ENCODE results near the gene CAMTA1.

The CAMTA1 gene

DNA sequence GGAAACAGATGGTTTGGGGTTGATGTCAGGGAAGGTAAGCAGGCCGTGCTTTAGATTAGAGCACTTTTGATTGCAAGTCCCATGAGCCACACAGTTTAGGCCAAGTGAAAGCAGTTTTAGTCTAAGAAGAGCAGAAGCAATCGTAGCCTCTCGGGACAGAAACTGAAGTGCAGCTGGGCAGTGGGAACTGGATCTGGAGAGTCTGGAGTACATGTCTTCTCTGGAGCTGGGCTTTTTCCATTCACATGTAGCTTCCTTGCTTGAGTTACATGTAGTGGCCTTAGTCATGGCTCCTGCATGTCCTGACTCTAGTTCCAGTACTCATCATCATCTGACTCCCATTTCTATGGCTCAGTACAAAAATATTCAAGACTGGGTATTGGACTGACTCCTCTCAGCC is 16.7 kb downstream of the CAMTA1 start:
- ChIA-PET POLR2A (interaction anchor here (0.8 to 2.4 kb wide), 2 partner anchors 9 to 17 kb away, joined by 3 to 9 read pairs; partner anchors contain the start of gene CAMTA1), CTCF (interaction anchor here (0.5 to 1.2 kb wide), 2 partner anchors 65 to 1249 kb away, joined by 3 to 4 read pairs; no protein-coding TSS in a partner anchor)
- no peak for TF ChIP-seq FOXM1 (IDR thresholded peaks at IDR 0.05; ENCODE audit: borderline replicate concordance)
- TF ChIP-seq SUZ12 (IDR thresholded peaks at IDR 0.05), result no peak
- TF ChIP-seq TARDBP (IDR thresholded peaks at IDR 0.05), result no peak
- no peak for TF ChIP-seq ZNF384 (IDR thresholded peaks at IDR 0.05)
- TF ChIP-seq HDGF (IDR thresholded peaks at IDR 0.05; ENCODE audit: borderline replicate concordance), result no peak
- no peak for DNase-seq (ENCODE audit: extremely low spot score)

DNA sequence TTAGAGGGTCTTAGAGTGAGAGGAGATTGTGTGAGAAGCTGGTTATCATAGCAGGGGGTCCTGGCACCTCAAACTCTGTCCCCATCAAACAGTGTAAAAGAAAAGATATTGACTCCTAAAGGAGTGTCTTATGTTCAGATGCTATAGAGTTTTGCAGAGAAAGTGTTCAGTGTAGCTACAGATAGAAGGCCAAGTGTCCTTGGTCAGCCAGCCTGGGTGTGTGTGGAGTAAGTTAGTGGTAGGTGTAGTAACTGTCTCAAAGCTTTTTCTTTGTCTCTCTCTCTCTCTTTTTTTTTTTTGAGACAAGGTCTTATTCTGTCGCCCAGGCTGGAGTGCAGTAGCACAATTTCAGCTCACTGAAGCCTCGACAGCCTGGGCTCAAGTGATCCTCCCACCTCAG is 17.2 kb downstream of the CAMTA1 start:
- DNase-seq (ENCODE audit: extremely low spot score), result no peak
- POLR2A ChIA-PET, result interaction anchor here (0.8 to 2.4 kb wide), 2 partner anchors 9 to 17 kb away, joined by 3 to 9 read pairs; partner anchors contain the start of gene CAMTA1
- TF ChIP-seq FOXM1 (IDR thresholded peaks at IDR 0.05; ENCODE audit: borderline replicate concordance) (no peak), NFRKB (IDR thresholded peaks at IDR 0.05) (no peak), SUZ12 (IDR thresholded peaks at IDR 0.05) (no peak), ZNF384 (IDR thresholded peaks at IDR 0.05) (no peak), HDGF (IDR thresholded peaks at IDR 0.05; ENCODE audit: borderline replicate concordance) (no peak), BHLHE40 (IDR thresholded peaks at IDR 0.05; ENCODE audit: borderline replicate concordance) (no peak), FOXK2 (IDR thresholded peaks at IDR 0.05) (no peak), FOXA1 (IDR thresholded peaks at IDR 0.05) (no peak), TARDBP (IDR thresholded peaks at IDR 0.05) (no peak), CTBP1 (IDR thresholded peaks at IDR 0.05; ENCODE audit: borderline replicate concordance) (no peak), ARNT (IDR thresholded peaks at IDR 0.05) (no peak), SP1 (IDR thresholded peaks at IDR 0.05) (no peak), L3MBTL2 (conservative IDR thresholded peaks at IDR 0.05) (no peak), LEF1 (IDR thresholded peaks at IDR 0.05; ENCODE audit: borderline replicate concordance) (no peak), ELF4 (IDR thresholded peaks at IDR 0.05) (no peak)
- TF ChIP-seq, protein P1, sequence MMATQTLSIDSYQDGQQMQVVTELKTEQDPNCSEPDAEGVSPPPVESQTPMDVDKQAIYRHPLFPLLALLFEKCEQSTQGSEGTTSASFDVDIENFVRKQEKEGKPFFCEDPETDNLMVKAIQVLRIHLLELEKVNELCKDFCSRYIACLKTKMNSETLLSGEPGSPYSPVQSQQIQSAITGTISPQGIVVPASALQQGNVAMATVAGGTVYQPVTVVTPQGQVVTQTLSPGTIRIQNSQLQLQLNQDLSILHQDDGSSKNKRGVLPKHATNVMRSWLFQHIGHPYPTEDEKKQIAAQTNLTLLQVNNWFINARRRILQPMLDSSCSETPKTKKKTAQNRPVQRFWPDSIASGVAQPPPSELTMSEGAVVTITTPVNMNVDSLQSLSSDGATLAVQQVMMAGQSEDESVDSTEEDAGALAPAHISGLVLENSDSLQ (IDR thresholded peaks at IDR 0.05), result no peak
- CTCF ChIA-PET, result interaction anchor here (0.5 to 1.2 kb wide), 2 partner anchors 65 to 1249 kb away, joined by 3 to 4 read pairs; no protein-coding TSS in a partner anchor

DNA sequence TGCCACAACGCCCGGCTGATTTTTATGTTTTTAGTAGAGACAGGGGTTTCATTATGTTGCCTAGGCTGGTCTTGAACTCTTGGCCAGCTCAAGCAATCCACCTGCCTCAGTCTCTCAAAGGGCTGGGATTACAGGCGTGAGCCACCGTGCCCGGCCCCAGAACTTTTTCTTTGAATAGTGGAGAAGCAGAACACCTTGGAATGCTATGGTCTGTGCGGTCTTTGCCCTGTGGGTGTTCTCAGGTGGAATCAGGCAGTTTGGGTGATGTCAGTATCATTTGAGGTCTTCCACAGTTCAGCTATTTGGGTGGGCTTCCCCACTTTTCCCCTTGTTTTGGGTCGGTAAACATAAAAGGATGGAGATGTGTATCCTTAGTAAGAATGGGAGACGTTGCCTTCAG is 17.6 kb downstream of the CAMTA1 start:
- ChIA-PET CTCF (interaction anchor here (1.2 kb wide), 1 partner anchor 64 kb away, joined by 4 read pairs; no protein-coding TSS in a partner anchor), POLR2A (interaction anchor here (2.4 kb wide), 1 partner anchor 18 kb away, joined by 9 read pairs; the partner anchor contains the start of gene CAMTA1)
- no peak for DNase-seq (ENCODE audit: extremely low spot score)
- no peak for TF ChIP-seq SUZ12 (IDR thresholded peaks at IDR 0.05)
- TF ChIP-seq ELF4 (IDR thresholded peaks at IDR 0.05), result no peak
- TF ChIP-seq CTBP1 (IDR thresholded peaks at IDR 0.05; ENCODE audit: borderline replicate concordance), result no peak
- TF ChIP-seq L3MBTL2 (conservative IDR thresholded peaks at IDR 0.05), result no peak
- no peak for TF ChIP-seq LEF1 (IDR thresholded peaks at IDR 0.05; ENCODE audit: borderline replicate concordance)
- TF ChIP-seq TARDBP (IDR thresholded peaks at IDR 0.05), result no peak
- no peak for TF ChIP-seq FOXM1 (IDR thresholded peaks at IDR 0.05; ENCODE audit: borderline replicate concordance)

DNA sequence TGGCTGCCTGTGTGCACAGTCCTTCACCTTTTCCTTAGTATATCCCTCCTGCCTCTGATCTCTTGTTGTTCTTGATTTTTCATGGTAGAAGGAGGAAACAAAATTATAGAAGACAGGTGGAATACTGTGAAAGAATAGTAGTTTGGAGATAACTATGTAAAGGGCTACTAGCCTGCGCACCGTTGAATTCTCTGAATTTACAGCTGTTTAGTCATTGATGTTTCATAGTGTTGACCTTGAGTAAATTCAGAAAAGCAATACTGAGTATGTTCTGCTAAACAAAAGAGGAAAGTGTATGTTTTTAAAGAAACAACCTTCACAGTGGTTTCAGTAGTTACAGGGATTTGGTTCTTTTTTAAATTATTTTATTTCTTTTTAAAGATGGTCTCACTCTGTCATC is 18.1 kb downstream of the CAMTA1 start:
- no peak for DNase-seq (ENCODE audit: extremely low spot score)
- POLR2A ChIA-PET, result no interaction called here
- CTCF ChIA-PET, result interaction anchor here (0.9 kb wide), 1 partner anchor 13 kb away, joined by 3 read pairs; no protein-coding TSS in a partner anchor
- TF ChIP-seq, protein P1 (IDR thresholded peaks at IDR 0.05), result no peak
- no peak for TF ChIP-seq L3MBTL2 (conservative IDR thresholded peaks at IDR 0.05)
- no peak for TF ChIP-seq FOXK2 (IDR thresholded peaks at IDR 0.05)
- TF ChIP-seq HDGF (IDR thresholded peaks at IDR 0.05; ENCODE audit: borderline replicate concordance), result no peak
- TF ChIP-seq BHLHE40 (IDR thresholded peaks at IDR 0.05; ENCODE audit: borderline replicate concordance), result no peak
- TF ChIP-seq NFRKB (IDR thresholded peaks at IDR 0.05), result no peak
- TF ChIP-seq FOXA1 (IDR thresholded peaks at IDR 0.05), result no peak
- TF ChIP-seq ARNT (IDR thresholded peaks at IDR 0.05), result no peak
- TF ChIP-seq LEF1 (IDR thresholded peaks at IDR 0.05; ENCODE audit: borderline replicate concordance), result no peak
- no peak for TF ChIP-seq TARDBP (IDR thresholded peaks at IDR 0.05)
- no peak for TF ChIP-seq FOXM1 (IDR thresholded peaks at IDR 0.05; ENCODE audit: borderline replicate concordance)
- no peak for TF ChIP-seq ZNF384 (IDR thresholded peaks at IDR 0.05)
- TF ChIP-seq ELF4 (IDR thresholded peaks at IDR 0.05), result no peak

DNA sequence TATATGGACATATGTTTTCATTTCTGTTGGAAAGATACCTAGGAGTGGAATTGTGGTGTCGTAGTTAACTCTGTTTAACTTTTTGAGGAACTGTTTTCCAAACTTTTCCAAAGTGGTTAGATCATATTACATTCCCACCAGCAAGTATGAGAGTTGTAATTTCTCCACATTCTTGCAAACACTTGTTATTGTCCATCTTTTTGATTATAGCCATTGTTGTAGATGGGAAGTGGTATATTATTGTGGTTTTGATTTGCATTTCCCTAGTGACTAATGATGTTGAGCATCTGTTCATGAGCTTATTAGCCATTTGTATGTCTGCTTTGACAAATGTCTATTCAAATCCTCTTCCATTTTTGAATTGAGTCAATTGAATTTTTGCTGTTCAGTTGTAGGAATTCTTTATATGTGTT is 19.8 kb downstream of the CAMTA1 start:
- ChIA-PET POLR2A (no interaction called here), CTCF (no interaction called here)
- no peak for DNase-seq (ENCODE audit: extremely low spot score)
- TF ChIP-seq FOXM1 (IDR thresholded peaks at IDR 0.05; ENCODE audit: borderline replicate concordance) (no peak), SP1 (IDR thresholded peaks at IDR 0.05) (no peak), ELF4 (IDR thresholded peaks at IDR 0.05) (no peak), TARDBP (IDR thresholded peaks at IDR 0.05) (no peak), CTBP1 (IDR thresholded peaks at IDR 0.05; ENCODE audit: borderline replicate concordance) (no peak), NFRKB (IDR thresholded peaks at IDR 0.05) (no peak), HDGF (IDR thresholded peaks at IDR 0.05; ENCODE audit: borderline replicate concordance) (no peak), LEF1 (IDR thresholded peaks at IDR 0.05; ENCODE audit: borderline replicate concordance) (no peak), FOXK2 (IDR thresholded peaks at IDR 0.05) (no peak), SUZ12 (IDR thresholded peaks at IDR 0.05) (no peak), ARNT (IDR thresholded peaks at IDR 0.05) (no peak)
- TF ChIP-seq, protein P1 (IDR thresholded peaks at IDR 0.05), result no peak

DNA sequence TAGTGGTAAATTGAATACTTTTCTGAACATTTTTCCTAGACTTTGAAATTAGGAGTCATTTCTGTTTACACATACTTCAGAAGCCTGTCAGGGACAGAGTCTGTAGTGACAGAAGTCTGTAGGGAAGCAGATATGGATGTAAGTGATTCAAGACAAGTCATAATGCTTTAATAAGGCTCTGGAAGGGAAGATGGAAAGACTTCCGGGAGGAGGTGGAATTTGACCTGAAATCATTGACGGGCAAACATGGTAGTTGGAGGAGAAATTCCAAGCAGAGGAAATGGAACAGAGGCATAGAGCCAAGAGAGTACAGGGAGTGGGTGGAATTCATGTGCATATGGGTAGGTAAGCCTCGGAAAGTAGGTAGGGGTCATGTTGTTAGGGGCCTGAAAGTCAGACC is 22.5 kb downstream of the CAMTA1 start:
- POLR2A ChIA-PET, result no interaction called here
- TF ChIP-seq FOXK2 (IDR thresholded peaks at IDR 0.05) (no peak), BHLHE40 (IDR thresholded peaks at IDR 0.05; ENCODE audit: borderline replicate concordance) (no peak), FOXA1 (IDR thresholded peaks at IDR 0.05) (no peak), SUZ12 (IDR thresholded peaks at IDR 0.05) (no peak), FOXM1 (IDR thresholded peaks at IDR 0.05; ENCODE audit: borderline replicate concordance) (no peak), SP1 (IDR thresholded peaks at IDR 0.05) (no peak)

More for the DNA sequence above, 22.5 kb downstream of the CAMTA1 start:
- CTCF ChIA-PET, result no interaction called here
- DNase-seq (ENCODE audit: extremely low spot score), result no peak
